Mammary epithelial cell (primary cell): Measurements from ENCODE around the gene F2RL1.

Experiments used
- CTCF ChIP-seq, 2 donors: IDR thresholded peaks in 1 of 2; conservative IDR thresholded peaks in 1 of 2; 2 replicates each; pipeline ENCODE4 v1.5.1; 2011 to 2012; ENCODE audit warnings: inconsistent platforms in 2 of 2, low read length in 2 of 2, mild to moderate bottlenecking in 2 of 2, control low read depth in 1 of 2, low read depth in 1 of 2; ENCODE audit not compliant: insufficient read depth in 1 of 2; ENCODE audit errors: extremely low read depth in 1 of 2
- EZH2 ChIP-seq: IDR thresholded peaks from 2 replicates; pipeline ENCODE4 v1.6.1; 2012; ENCODE audit warnings: low read length, inconsistent platforms, borderline replicate concordance

- no peak for TF ChIP-seq CTCF (conservative IDR thresholded peaks at IDR 0.05 in 1 of 2, IDR thresholded peaks at IDR 0.05 in 1 of 2; ENCODE audit: extremely low read depth in 1 of 2, insufficient read depth in 1 of 2, low read depth in 1 of 2, low read length in 2 of 2)
- TF ChIP-seq EZH2: no peak
Observed at GRCh38 chr5:76820526-76820890, 1.7 kb downstream of the F2RL1 start.
